NCI-H345 treated with DMSO at 0.1 percent for 48 hours (cell line): ENCODE results near the gene KNL1.
"Not testable (repeated sequence)": the region's sequence is repeated elsewhere in the genome, so short reads cannot be mapped to it uniquely, and the experiment has no call there.

Experiments
- DNase-seq: peaks from one replicate; lab custom pipeline; 2025; ENCODE audit not compliant: unreplicated experiment; lab: John Stamatoyannopoulos, UW

The KNL1 gene

DNA sequence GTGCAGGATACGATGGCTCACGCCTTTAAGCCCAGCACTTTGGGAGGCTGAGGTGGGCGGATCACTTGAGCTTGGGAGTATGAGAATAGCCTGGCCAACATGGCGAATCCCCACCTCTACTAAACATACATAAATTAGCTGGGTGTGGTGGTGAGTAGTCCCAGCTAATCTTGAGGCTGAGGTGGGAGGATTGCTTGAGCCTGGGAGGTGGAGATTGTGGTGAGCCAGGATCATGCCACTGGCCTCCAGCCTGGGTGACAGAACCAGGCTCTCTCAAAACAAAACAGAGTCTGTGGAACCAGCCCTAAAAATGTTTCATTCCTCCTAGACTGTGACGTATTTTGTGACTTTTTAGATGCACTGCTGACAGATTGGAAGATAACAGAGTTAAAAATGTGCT, 66.6 kb downstream of the KNL1 start:
- no peak for DNase-seq

DNA sequence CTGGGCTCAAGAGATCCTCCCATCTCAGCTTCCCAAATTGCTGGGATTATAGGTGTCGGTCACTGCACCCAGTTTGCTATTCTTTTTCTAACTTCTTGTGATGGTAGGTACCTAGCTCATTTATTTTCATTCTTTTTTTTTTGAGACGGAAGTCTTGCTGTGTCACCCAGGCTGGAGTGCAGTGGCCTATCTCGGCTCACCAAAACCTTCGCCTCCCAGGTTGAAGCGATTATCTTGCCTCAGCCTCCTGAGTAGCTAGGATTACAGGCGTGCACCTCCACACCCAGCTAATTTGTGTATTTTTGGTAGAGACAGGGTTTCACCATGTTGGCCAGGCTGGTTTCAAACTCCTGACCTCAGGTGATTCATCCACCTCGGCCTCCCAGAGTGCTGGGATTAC, 70.9 kb downstream of the KNL1 start:
- no peak for DNase-seq

DNA sequence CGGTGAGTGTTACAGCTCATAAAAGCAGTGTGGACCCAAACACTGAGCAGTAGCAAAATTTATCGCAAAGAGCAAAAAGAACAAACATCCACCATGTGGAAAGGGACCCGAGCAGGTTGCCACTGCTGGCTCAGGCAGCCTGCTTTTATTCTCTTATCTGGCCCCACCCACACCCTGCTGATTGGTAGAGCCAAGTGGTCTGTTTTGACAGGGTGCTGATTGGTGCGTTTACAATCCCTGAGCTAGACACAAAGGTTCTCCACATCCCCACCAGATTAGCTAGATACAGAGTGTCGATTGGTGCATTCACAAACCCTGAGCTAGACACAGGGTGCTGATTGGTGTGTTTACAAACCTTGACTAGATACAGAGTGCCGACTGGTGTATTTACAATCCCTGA, 82.2 kb downstream of the KNL1 start:
- not testable (repeated sequence) for DNase-seq

DNA sequence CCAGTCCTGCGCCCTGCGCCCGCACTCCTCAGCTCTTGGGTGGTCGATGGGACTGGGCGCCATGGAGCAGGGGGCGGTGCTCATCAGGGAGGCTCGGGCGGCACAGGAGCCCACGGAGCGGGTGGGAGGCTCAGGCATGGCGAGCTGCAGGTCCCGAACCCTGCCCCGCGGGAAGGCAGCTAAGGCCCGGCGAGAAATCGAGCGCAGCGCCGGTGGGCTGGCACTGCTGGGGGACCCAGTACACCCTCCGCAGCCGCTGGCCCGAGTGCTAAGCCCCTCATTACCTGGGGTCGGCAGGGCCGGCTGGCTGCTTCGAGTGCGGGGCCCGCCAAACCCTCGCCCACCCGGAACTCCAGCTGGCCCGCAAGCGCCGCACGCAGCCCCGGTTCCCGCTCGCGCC, 82.9 kb downstream of the KNL1 start:
- DNase-seq = not testable (repeated sequence)

DNA sequence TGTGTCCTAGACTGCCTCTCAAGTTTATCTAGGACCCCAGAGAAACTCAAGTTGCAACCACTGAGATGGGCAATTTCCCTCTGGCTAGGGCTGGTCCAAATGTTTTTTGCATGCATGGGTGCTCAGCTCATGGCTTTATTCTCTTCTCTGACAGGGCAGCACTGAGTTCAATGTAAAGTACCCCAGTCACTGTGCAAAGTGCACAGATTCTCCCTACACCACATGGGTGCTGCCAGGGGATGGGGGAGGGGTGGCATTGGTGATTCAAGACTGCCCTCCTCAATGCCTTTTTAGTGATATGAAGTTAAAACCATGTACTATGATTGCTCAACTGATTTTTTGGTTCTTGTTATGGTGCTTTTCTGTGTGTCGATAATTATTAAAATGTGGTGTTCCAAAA, 86.1 kb downstream of the KNL1 start:
- DNase-seq = no peak

DNA sequence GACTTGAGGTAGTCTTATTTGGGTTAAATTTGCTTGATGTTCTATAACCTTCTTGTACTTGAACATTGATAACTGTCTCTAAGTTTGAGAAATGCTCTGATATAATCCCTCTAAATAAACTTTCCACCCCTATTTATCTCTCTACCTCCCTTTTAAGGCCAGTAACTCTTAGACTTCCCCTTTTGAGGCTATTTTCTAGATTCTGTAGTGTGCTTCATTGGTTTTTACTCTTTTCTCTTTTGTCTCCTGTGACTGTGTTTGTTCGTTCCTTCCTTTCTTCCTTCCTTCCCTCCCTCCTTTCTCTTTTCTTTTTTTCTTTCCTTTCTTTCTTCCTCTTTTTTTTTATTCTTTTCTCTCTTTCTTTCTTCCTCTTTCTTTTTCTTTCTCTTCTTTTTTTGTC, 86.9 kb downstream of the KNL1 start:
- not testable (repeated sequence) for DNase-seq

DNA sequence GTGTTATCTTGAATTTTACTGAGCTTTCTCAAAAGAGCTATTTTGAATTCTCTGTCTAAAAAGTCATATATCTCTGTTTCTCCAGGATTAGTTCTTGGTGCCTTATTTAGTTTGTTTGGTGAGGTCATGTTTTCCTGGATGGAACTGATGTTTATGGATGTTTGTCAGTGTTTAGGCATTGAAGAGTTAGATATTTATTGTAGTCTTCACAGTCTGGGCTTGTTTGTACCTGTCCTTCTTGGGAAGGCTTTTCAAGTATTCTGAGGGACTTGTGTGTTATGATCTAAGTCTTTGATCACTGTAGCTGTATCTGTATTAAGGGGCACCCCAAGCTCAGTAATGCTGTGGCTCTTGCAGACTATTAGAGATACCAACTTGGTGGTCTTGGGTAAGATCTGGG, 90.3 kb downstream of the KNL1 start:
- no peak for DNase-seq

DNA sequence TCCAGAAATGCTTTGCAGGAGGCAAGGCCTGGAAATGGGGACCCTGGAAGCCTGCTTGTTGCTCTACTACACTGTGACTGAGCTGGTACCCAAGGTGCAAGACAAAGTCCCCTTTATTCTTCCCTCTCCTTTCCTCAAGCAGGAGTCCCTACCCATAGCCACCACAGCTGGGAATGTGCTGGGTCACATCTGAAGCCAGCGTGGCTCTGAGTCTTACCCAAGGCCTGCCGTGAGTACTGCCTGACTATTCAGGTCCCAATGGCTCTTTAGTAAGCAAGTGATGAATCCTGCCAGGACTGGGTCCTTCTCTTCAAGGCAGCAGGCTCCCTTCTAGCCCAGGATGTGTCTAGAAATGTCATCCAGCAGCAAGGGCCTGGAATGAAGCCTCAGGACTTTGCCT, 91.3 kb downstream of the KNL1 start:
- DNase-seq = no peak

DNA sequence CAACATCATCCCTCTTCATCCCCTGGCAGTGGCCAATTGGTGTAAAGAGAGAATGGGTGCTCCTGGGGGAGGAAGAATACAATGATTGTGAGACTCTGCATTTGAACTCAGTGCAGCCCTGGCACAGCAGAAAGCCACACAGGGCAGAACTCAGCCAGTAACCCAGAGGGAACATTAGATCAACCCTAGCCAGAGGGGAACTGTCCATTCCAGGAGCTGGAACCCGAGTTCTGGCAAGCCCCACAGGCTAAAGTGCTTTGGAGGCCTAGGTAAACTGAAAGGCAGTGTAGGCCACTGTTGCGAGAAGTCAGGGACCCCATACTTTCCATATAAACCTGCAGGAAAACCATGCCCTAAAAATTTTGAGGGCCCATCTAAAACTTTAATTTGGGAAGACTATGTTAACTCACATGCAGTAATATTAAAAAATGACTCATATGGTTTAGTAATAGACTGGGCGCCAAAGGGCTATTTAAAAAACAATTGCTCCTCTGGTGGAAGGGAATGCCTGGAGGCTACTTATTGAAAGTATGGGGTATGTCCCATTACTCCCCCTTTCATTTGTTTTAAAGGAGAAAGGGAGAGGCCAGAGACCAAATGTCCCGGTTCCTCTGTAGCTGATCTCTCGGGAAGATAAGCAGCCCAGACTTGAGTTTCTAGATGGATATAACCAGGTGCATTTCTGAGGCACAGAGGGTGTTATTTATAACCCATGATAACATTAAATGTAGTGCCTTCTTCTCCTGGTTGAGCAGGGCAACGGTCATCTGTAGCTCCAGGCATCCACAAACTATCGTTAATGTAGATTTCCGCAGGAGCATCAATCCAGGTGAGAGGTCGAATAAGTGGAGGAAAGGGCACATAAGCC, 95.1 kb downstream of the KNL1 start:
- no peak for DNase-seq

DNA sequence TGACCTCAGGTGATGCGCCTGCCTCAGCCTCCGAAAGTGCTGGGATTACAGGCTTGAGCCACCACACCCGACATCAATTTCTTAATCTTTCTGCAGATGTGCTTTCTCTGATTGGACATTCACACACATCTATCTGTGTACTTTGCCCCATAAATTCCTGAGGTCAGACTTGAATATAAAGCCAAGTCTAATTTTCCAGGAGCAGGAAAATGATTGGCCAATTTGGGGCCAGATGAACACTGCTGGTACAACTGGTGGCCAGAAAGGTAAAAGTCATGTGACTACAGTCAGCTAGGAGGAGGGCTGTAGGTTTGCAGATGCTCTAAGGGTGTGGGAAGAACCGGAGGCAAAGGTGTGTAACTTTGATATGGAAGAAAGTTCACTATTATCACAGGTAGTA, 97.7 kb downstream of the KNL1 start:
- DNase-seq = no peak

DNA sequence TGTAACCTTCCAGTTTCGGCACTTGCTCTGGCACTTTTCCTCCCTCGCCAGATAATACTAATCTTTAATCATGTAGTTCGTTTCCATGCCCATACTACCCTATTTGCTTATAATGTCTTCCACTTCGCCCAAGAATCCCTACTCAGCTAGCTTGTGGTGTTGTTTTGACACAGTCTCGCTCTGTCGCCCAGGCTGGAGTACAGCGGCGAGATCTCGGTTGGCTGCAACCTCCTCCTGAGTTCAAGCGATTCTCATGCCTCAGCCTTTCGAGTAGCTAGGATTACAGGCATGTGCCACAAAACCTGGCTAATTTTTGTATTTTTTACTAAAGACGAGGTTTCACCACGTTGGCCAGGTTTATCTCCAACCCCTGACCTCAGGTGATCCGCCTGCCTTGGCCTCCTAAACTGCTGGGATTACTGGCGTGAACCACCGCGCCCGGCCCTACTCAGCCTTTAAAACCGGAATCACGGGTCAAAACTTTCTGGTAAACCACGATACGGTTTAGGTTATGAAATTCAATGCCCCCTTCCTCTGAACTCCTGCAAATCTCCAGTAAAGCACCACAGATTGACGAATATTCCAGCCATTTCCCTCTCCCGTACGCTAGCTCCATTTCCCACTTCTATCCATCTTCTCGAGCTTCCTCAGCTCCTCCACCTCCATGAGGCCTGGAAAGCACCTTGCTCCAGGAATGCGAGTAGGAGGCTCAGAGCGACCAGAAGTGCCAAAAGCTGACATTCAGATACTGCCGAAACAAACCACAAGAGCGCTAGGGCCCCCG, 100.0 kb downstream of the KNL1 start:
- no peak for DNase-seq

DNA sequence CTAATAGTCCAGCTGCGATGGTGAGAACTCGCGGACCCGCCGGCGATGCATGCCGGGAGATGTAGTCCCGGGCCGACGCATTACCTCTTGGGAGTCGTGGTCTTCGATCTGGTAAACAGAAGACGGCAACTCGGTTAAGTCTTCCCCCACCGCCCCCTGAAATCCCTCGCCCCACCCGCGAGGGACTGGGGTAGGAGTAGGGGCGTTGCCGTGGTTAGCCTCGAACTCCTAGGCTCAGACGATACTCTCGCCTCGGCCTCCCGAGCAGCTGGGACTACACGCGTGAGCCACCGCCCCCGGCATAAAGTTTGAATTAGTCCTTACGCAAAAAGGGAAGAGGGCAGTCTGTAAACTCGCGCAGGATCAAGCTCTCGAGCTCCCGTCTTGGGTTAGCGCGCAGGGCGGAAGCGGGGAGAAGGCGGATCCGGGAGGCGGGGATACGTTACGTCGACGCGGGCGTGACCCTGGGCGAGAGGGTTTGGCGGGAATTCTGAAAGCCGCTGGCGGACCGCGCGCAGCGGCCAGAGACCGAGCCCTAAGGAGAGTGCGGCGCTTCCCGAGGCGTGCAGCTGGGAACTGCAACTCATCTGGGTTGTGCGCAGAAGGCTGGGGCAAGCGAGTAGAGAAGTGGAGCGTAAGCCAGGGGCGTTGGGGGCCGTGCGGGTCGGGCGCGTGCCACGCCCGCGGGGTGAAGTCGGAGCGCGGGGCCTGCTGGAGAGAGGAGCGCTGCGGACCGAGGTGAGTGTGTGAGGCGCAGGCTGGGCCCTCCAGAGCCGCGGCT, 100.8 kb downstream of the KNL1 start, which contains the start of gene RAD51:
TSS of gene RAD51 (plus strand) at position 487 of the 781 bp plus-strand sequence. CDS start 3,585 bp downstream, outside the sequence.
- DNase-seq = peak; percentile 68

DNA sequence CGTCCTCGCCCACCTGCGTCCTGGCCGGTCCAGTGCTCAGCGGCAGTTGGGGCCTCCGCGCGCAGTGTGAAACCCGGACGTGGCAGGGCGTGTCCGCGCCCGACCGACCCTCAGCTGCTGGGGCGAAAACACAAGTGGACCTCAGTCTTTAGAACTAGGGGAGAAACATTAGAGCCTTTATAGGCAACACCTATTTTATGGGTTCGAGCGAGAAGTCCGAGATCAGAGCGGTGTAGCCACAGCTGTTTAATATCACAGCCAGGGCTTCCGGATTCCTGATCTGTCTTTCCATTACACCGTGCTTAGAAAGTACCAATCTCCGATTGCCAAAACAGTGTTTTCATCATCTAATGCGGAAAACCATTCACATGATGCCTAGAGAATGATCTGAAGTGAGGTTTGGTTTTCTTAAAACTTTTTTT, 101.4 kb downstream of the KNL1 start:
- DNase-seq = no peak

DNA sequence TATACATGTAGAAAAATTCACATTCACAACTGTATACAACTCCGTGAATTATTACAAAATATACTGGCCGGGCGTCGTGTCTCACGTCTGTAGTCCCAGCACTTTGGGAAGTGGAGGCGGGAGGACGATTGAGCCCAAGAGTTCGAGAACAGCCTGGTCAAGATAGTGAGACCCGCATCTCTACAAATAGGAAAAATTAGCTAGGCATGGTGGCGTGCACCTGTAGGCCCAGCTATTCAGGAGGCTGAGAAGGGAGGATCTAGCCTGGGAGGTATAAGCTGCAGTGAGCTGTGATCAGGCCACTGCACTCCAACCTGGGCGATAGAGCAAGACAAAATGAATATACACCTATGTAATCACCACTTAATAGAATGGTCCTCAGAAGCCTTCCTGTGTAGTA, 102.2 kb downstream of the KNL1 start:
- DNase-seq = no peak

DNA sequence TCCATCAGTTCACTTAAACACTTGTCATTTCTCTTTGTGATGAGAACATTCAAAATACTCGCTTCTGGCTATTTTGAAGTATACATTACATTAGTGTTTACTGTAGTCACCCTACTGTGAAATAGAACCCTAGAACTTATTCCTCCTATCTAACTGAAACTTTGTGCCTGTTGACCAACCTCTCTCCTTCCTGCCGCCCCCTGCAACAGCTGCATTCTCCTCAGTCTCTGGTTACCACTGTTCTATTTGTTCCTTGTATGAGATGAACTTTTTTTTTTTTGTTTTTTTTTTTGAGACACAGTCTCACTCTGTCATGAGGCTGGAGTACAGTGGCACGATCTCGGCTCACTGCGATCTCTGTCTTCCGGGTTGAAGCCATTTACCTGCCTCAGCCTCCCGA, 103.9 kb downstream of the KNL1 start:
- no peak for DNase-seq

DNA sequence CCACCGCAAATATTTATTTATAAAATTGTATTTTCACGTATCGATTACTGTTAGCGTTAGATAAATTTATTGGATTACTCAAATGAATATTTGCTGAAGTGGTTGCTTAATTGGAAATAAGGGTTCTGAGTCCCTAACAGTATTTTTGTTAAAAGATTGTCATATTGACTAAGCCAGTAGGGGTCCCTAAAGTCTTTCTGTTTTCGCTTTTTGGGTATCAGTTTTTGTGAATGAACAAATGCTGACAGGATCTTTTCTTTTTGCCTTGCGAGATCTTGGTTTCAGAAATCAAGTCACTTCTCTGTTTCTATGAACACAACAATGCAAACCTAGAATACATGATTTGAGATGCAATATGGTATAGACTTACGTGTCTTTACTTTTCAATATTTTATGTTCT, 108.0 kb downstream of the KNL1 start:
- no peak for DNase-seq

DNA sequence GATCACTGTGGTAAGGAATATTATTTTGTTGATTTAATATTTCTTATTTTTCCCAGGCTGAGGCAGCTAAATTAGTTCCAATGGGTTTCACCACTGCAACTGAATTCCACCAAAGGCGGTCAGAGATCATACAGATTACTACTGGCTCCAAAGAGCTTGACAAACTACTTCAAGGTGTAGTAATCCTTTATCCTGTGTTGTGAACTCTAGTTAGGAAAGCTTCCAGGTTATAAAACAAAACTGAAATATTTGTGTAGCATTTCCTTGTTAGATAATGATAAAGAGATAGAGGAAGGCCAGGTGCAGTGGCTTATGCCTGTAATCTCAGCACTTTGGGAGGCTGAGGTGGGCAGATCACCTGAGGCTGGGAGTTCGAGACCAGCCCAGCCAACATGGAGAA, 112.1 kb downstream of the KNL1 start:
- DNase-seq = no peak
